ENCODE measurements around the gene WNT7A. TPM values are rescaled to one million over a fixed set of nuclear protein-coding genes. Genes with fewer than 3 reads are reported as not detected.

WNT7A gene
- total RNA-seq, 4 donors from 2014 or later: 0.09 to 0.91 (median 0.73) TPM; not detected in 1

Other genes starting within 250 kb of the WNT7A start
- gene CHCHD4, start 244.8 kb upstream of the WNT7A start, total RNA-seq: 10 to 100 TPM in 3 of 4 donors, 1 to 10 TPM in 1; 4.2 to 17.8 (median 16.3) TPM
- 100 to 1,000 TPM in 1 of 4 donors, 10 to 100 TPM in 3; 64.0 to 140 (median 76.3) TPM for gene TMEM43, start 245.0 kb upstream of the WNT7A start, total RNA-seq

Measured in esophagus squamous epithelium (tissue), 4 donors.